Effector CD4-positive, alpha-beta T cell (primary cell): Measurements from ENCODE around the gene TGFBR3.

Experiments
- DNase-seq: peaks from one replicate; pipeline ENCODE4 v3.0.0-alpha.2; 2020

TGFBR3 gene

DNA sequence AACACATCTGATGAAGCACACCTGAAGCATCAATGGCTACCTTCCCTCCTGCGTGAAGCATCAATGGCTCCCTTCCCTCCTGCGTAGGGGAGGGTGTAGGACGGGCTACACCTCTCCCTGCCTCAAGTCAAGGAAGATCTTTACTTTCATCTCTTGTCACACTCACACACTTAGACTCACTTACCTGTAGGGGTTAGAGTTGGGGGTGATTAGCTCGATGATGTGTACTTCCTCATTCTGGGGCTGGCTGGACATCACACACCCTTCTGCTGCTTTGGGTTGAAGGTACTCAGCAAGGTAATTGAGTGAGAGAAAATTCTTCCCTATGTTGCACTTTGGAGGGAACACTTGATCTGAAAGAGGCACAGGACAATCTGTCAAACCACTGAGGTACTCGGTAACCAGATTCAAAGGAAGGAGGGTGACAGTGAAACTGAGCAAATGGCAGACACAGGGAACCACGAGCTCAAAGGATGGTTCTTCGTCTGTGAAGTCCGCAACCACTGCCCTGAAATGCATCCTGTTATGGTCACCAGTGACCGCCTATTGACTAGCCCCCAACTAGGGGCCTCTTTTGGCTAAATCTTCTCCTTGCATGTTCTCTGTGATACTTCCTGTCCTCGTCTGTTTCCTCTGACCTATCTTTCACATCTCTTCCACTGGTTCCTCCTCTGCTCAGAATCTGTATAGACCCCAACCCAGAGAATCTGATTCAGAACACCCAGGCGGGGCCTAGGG lies 156.2 kb downstream of the TGFBR3 start:
- DNase-seq = no peak

- no peak for DNase-seq
Observed at GRCh38 chr1:91727763-91728162, 158.2 kb downstream of the TGFBR3 start.

GRCh38 chr1:91725989-91726721 lies 159.8 kb downstream of the TGFBR3 start:
- no peak for DNase-seq

GRCh38 chr1:91725618-91725988 lies 160.3 kb downstream of the TGFBR3 start:
- no peak for DNase-seq

DNA sequence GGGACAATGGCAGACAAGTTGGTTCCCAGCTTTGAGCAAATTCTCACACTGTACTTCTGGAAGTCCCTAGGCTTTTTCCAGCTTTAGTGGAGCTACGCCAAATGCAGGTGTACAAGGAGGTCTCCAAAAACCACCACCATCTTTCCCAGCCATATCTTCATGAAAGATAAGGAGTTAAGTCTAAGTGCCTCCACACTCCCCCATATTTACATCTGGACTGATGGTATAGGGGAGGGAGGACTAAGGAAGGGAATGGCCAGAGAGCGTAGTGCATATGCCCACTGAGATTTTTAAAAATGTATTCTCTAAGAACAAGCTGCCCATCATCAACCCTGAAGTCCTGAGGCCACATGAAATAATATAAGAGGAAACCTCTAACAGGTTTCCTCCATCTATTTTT lies 161.3 kb downstream of the TGFBR3 start:
- no peak for DNase-seq

GRCh38 chr1:91724231-91724630 lies 161.7 kb downstream of the TGFBR3 start:
- no peak for DNase-seq

GRCh38 chr1:91720044-91720443 lies 165.9 kb downstream of the TGFBR3 start:
- no peak for DNase-seq

GRCh38 chr1:91718877-91719276 lies 167.1 kb downstream of the TGFBR3 start:
- no peak for DNase-seq

DNA sequence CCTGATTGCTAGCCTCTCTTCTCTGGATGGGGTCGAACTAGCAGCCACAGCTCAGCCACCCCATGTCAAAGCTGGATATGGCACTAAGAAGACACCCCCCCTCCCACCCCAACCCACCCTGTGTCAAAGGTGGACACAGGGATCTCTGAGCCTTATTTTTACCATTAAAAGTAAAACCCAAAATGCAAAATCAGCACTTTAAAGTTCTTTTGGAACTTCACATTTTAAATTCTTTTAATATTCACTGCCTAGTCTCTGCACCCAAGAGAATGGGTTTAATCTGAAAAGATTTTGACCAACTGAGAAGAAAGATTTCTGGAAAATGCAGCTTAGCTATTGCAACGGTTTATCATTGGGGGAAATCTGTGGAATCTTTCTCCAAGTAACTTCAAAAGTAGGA lies 167.6 kb downstream of the TGFBR3 start:
- DNase-seq = no peak

DNA sequence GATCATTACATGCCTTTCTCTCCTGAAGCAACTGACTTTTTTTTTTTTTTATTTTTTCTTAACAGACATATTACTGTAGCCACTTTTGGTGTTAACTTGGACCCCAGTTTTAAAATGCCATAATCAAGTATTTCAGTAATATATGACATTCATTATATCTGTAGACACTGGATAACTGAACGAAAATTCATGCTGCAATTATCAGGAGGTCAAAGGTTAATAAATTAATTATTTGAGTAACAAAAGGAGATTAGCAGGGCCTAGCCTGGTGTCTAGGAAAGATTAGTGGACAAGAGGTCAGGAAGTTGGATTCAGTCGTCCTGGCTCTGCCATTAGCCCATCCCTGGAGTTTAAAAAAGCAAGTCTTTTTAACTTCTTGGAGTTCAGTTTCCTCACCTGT lies 168.1 kb downstream of the TGFBR3 start:
- no peak for DNase-seq

GRCh38 chr1:91716339-91716738 lies 169.6 kb downstream of the TGFBR3 start:
- no peak for DNase-seq

DNA sequence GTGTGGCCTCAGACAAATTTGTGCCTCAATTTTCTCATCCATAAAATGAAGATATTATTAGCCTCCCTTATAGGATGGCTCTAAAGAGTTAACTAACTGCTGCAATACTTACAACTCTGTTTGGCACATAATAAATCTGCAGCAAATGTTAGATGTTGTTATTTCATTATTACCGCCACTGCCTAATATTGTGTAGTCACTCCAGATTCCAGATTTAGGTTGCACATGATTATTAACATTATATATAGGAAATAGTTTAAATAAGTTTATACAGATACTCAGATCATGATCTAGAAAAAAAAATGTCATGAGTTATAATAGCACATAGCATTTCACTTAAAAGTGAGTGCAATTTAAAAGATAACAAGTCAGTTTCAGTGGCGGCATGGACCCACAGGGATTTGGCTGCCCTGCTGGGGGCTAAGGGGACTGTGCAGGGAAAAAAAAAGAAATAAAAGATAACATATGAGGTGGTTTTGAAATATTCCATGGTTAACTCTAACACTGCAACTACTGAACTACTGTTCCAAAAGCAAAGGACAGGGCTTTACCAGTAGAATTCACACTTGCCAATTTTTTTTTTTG lies 170.4 kb downstream of the TGFBR3 start:
- no peak for DNase-seq

- no peak for DNase-seq
Observed at GRCh38 chr1:91714867-91715381, 171.0 kb downstream of the TGFBR3 start.

DNA sequence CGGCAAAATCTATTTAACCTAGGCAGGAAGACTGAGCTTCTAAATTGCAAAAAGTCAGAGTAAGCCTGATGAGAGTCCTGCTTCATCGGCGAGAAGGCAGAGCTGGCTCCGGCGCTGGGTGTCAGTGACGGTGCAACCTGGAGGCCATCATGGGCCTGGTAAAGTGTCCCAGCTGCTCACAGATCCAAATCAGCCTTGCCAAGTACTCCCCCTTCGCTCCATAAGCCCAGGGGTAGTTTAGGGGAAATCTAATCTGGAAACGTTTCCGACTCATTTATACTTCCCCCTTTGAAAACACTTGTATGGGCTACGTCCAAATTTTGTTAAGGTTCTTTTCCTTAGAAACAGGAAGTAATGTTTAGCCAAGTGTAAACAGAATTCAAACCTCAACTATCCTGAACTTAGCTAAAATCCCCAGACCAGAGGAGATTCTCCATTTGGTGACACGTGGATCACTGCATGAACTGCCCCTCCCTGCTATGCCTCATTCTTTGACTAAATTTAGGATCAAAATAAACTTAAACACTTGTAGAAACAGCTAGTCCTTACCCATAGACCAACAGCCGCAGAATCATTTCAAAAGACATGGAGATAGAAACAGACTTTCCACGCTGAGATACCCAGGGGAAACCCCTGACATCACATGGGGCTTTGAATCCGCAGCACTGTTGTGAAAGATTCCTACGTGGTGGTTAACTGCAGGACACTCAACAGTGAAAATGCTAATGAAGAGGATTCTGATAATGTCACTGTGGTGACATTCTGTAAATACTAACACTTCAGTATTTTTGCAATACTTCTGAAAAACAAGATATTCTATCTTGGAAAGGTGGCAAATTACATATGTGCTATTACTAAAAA lies 172.7 kb downstream of the TGFBR3 start:
- no peak for DNase-seq

GRCh38 chr1:91712393-91712792 lies 173.6 kb downstream of the TGFBR3 start:
- DNase-seq = no peak

DNA sequence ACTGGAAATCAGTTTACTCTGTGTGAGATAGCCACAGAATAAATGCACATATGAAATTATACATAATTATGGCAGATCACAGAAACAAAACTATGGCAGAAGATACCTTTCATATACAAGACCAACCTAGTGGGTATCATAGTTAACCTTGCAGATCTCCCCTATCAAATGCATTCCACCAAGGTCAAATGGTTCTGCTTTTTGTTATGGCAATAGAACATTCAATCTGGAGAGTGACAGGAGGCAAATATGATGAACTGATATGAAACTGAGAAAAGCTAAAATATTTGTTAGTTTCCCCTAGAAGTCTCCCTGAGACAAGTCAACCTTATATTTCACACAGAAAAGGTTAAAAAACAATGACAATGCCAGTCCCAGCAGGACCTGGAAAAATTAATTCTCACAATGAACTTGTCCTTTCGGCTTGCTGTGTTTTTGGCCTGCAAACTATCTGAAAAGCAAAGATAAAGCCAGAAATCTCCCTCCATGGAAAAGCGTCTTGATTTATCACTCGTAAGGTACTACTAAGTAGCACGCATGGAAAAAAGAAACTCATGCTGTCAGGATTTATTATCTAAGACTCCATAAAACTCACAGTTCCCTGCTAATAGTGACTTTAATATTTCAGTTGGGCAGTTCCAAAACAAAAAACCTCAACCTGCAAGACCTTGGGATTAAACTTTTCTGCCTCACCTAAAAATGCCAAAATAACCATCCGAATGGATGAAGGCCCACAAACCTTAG lies 174.3 kb downstream of the TGFBR3 start:
- DNase-seq = no peak

GRCh38 chr1:91710261-91710660 lies 175.7 kb downstream of the TGFBR3 start:
- DNase-seq = no peak

DNA sequence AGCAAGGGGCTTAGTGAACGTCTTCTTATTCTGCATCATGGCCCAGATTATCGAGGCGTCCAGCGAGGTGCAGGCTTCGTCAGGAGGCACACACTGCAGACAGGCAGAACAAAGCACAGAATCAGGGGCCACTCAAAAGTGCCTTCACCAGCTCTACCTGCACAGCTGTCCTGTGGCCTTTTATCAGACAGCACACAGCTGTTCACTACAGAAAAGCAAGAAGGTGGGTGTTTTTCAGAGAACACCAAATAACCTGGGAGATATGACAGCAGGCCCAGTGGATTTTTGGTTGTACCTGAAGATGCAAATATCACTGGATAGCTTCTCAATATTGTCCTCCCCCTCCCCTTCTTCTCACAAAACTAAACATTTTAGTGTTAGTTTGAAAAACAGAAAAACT lies 177.3 kb downstream of the TGFBR3 start:
- DNase-seq = no peak

DNA sequence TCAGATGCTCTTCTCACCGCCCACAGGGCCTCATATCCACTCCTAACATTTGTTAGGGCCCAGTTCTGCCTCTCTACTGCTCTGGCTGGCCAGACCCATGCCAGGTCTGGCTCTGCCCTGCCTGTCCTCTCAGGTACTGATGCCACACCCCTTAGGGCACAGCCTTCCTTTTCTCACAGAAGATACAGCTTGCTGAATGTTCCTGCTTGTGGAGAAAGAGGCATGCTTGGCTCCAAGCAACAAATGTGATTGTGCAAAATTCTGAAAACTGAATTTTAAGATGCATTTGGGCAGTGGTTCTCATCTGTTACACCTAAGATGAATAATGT lies 178.1 kb downstream of the TGFBR3 start:
- no peak for DNase-seq

DNA sequence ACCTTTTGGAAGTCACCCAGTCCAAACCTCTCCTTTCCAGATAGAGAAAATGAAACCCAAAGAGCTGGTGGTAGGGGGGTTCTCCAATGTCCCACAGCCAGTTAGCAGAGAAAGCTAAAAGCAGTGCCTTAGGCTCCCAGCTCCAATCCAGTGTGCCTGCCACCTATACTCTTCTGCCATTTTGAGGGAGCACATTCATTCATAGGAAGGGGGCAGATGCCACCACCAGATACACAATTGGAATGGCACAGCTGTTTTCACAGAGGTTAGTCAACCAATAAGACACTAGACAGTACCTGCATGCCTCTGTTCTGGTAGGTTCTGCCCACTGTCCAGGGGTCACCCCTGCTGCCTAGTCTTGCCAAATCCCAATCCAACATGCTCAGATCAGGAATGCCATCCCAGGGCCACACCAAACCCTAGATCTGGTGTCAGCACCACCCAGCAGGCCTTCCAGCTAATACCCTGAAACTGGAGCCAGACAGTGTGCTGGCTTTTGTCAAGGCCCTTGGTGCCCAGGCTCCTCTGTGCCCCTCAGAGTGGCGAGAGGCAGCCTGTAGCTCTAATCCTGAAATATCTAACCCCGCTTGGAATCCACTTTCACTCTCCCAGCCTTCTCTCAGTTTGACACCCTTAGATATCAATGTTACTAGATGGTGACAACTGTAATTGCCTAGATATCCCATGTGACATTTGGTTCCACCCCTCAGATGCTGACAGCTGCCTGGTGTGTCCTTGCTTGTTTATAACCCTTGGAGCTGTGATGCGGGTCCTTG lies 178.6 kb downstream of the TGFBR3 start:
- DNase-seq = no peak

- no peak for DNase-seq
Observed at GRCh38 chr1:91706140-91706957, 179.6 kb downstream of the TGFBR3 start.
